Measurements from ENCODE around the gene TRMT2A.

Gene TRMT2A

GRCh38 chr22:20143883-20144665 is 27.0 kb upstream of the TRMT2A start:
- Histone ChIP-seq H3K27me3 (replicated peaks; ENCODE audit: insufficient read depth, low read length) (no peaks in the 10 kb centered on the region), H2AFZ (ENCODE audit: low read length) (no peak overlapping the region), H3K9me2 (replicated peaks; ENCODE audit: insufficient read depth, low read length) (no peaks in the 10 kb centered on the region), H3K79me2 (ENCODE audit: low read length) (no peaks in the 10 kb centered on the region), H3K9ac (ENCODE audit: low read length) (no peak overlapping the region), H3K4me2 (ENCODE audit: low read depth, low read length) (no peak overlapping the region), H3F3A (ENCODE audit: insufficient read depth, low read length) (no peaks in the 10 kb centered on the region), H3K36me3 (replicated peaks; ENCODE audit: insufficient read depth, low read length) (no peaks in the 10 kb centered on the region), H3K4me3 (ENCODE audit: low read length) (no peak overlapping the region), H4K20me1 (ENCODE audit: insufficient read depth, low read length) (no peaks in the 10 kb centered on the region), H3K9me3 (replicated peaks; ENCODE audit: insufficient read depth, low read length) (no peaks in the 10 kb centered on the region), H3K4me1 (ENCODE audit: low read length) (no peaks in the 10 kb centered on the region), H3K27ac (ENCODE audit: low read length) (no peak overlapping the region)
- no peak for DNase-seq
- TF ChIP-seq CTCF (IDR thresholded peaks at IDR 0.05; ENCODE audit: low read length) (no peak), EZH2phosphoT487 (IDR thresholded peaks at IDR 0.05; ENCODE audit: low read length) (no peak), EZH2 (optimal IDR thresholded peaks at IDR 0.05; ENCODE audit: low read depth, low read length) (no peak)

DNA sequence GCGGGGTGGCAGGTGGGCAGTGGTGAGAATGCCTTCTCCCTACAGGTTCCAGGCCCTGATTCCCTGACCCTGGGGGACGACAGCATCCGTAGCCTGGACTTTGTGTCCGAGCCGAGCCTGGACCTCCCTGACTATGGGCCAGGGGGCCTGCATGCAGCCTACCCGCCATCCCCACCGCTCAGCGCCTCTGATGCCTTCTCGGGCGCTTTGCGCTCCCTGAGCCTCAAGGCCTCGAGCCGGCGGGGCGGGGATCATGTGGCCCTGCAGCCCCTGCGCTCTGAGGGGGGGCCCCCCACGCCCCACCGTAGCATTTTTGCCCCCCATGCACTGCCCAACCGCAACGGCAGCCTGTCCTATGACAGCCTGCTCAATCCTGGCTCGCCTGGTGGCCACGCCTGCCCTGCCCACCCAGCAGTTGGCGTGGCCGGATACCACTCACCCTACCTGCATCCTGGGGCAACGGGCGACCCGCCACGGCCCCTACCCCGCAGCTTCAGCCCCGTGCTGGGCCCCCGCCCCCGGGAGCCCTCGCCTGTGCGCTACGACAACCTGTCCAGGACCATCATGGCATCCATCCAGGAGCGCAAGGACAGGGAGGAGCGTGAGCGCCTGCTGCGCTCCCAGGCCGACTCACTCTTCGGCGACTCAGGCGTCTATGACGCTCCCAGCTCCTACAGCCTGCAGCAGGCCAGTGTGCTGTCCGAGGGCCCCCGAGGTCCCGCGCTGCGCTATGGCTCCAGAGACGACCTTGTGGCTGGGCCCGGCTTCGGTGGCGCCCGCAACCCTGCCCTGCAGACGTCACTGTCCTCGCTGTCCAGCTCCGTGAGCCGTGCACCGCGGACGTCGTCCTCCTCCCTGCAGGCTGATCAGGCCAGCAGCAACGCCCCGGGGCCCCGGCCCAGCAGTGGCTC is 25.9 kb upstream of the TRMT2A start:
- H3K4me2 ChIP-seq (ENCODE audit: low read depth, low read length), result no peak overlapping the region
- H3K4me3 ChIP-seq (ENCODE audit: low read length), result no peak overlapping the region
- no peaks in the 10 kb centered on the region for H3K36me3 ChIP-seq (replicated peaks; ENCODE audit: insufficient read depth, low read length)
- no peak for TF ChIP-seq CTCF (IDR thresholded peaks at IDR 0.05; ENCODE audit: low read length)
- no peaks in the 10 kb centered on the region for H3K9me2 ChIP-seq (replicated peaks; ENCODE audit: insufficient read depth, low read length)
- no peaks in the 10 kb centered on the region for H3K79me2 ChIP-seq (ENCODE audit: low read length)
- no peaks in the 10 kb centered on the region for H3K4me1 ChIP-seq (ENCODE audit: low read length)
- H4K20me1 ChIP-seq (ENCODE audit: insufficient read depth, low read length), result no peaks in the 10 kb centered on the region
- no peaks in the 10 kb centered on the region for H3K27me3 ChIP-seq (replicated peaks; ENCODE audit: insufficient read depth, low read length)
- H3K27ac ChIP-seq (ENCODE audit: low read length), result no peak overlapping the region
- H3K9me3 ChIP-seq (replicated peaks; ENCODE audit: insufficient read depth, low read length), result no peaks in the 10 kb centered on the region
- no peak for DNase-seq
- H2AFZ ChIP-seq (ENCODE audit: low read length), result no peak overlapping the region
- no peak overlapping the region for H3K9ac ChIP-seq (ENCODE audit: low read length)
- H3F3A ChIP-seq (ENCODE audit: insufficient read depth, low read length), result no peaks in the 10 kb centered on the region

DNA sequence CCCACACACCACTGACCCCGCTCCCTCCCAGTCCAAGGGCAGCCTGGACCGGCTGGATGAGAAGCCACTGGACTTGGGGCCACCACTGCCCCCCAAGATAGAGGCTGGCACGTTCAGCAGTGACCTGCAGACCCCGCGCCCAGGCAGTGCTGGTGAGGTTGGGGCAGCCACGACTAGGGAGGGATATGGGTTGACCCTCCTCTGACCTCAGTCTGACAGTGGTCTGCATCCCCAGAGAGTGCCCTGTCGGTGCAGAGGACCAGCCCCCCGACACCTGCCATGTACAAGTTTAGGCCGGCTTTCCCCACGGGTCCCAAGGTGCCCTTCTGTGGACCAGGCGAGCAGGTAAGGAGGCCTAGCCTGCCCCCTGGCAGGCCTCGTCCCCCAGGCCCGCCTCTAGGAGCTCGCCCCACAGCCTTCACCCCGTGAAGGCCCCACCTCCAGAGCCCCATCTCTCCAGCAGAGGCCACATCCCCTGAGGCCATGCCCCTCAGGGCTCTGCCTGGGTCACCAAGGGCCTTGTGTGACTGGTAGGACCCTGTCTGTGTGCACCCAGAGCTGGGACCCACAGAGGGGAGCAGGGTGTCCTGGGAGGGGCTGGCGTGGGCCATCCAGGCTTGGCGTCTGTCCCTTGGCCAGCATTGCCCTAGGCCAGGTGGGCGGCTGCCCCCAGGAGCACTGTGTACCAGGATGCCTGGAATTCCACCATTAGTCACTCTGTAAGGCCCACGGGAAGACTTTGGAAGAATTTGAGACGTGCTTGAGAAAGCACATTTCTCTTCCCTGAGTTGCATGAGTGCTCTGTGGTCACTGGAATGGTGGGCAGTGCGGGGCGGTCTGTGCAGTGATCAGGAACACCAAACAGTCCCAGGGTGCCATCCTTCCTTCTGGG is 24.4 kb upstream of the TRMT2A start:
- no peak for DNase-seq
- no peaks in the 10 kb centered on the region for H3K27me3 ChIP-seq (replicated peaks; ENCODE audit: insufficient read depth, low read length)
- no peaks in the 10 kb centered on the region for H3F3A ChIP-seq (ENCODE audit: insufficient read depth, low read length)
- TF ChIP-seq EZH2 (optimal IDR thresholded peaks at IDR 0.05; ENCODE audit: low read depth, low read length), result no peak
- no peak for TF ChIP-seq CTCF (IDR thresholded peaks at IDR 0.05; ENCODE audit: low read length)
- no peak for TF ChIP-seq EZH2phosphoT487 (IDR thresholded peaks at IDR 0.05; ENCODE audit: low read length)
- no peak overlapping the region for H3K4me3 ChIP-seq (ENCODE audit: low read length)
- H2AFZ ChIP-seq (ENCODE audit: low read length), result no peak overlapping the region
- H3K4me2 ChIP-seq (ENCODE audit: low read depth, low read length), result no peak overlapping the region
- H3K9ac ChIP-seq (ENCODE audit: low read length), result no peak overlapping the region
- no peaks in the 10 kb centered on the region for H4K20me1 ChIP-seq (ENCODE audit: insufficient read depth, low read length)
- no peaks in the 10 kb centered on the region for H3K4me1 ChIP-seq (ENCODE audit: low read length)
- no peaks in the 10 kb centered on the region for H3K9me2 ChIP-seq (replicated peaks; ENCODE audit: insufficient read depth, low read length)
- H3K36me3 ChIP-seq (replicated peaks; ENCODE audit: insufficient read depth, low read length), result no peaks in the 10 kb centered on the region
- no peaks in the 10 kb centered on the region for H3K79me2 ChIP-seq (ENCODE audit: low read length)
- no peak overlapping the region for H3K27ac ChIP-seq (ENCODE audit: low read length)
- no peaks in the 10 kb centered on the region for H3K9me3 ChIP-seq (replicated peaks; ENCODE audit: insufficient read depth, low read length)
